PC-3 (cell line): ENCODE measurements around the gene NOG.
A peak's percentile ranks its signal among the peaks of the same experiment; 100 is the strongest.

Experiments used
- CTCF ChIP-seq: fragments of 300-600 bp; sonication (generic); conservative IDR thresholded peaks from 2 replicates; pipeline ENCODE4 v1.5.1; 2017; ENCODE audit warnings: antibody characterized with exemption, low read depth, mild to moderate bottlenecking, low read length
- EZH2 ChIP-seq: fragments of 300-600 bp; sonication (generic); IDR thresholded peaks from one replicate; pipeline ENCODE4 v1.6.1; 2017; ENCODE audit warnings: antibody characterized with exemption, mild to moderate bottlenecking, low read length; ENCODE audit not compliant: unreplicated experiment
- EZH2phosphoT487 ChIP-seq: fragments of 300-600 bp; sonication (generic); IDR thresholded peaks from 2 replicates; pipeline ENCODE4 v1.6.1; 2018; ENCODE audit warnings: mild to moderate bottlenecking, antibody characterized with exemption, low read length, borderline replicate concordance

GRCh38 chr17:56593646-56594319, at the start of gene NOG:
- no peak for TF ChIP-seq CTCF
- TF ChIP-seq EZH2phosphoT487: 0 out of 2 replicates have a peak, but pooled peaks have one; percentile 42
- no peak for TF ChIP-seq EZH2
